WTC11 (cell line): ENCODE results near the gene PKDCC. TPM values are rescaled to one million over a fixed set of nuclear protein-coding genes. Genes with fewer than 3 reads are reported as not detected.

ENCODE experiments used
- AFF4 ChIP-seq: sonication (generic); formaldehyde crosslinking; IDR thresholded peaks from 2 replicates; pipeline ENCODE4 v1.8.1; 2023; ENCODE audit warnings: mild to moderate bottlenecking, missing genetic modification reagents, borderline replicate concordance
- ARID4B ChIP-seq: sonication (generic); formaldehyde crosslinking; IDR thresholded peaks from 2 replicates; pipeline ENCODE4 v1.8.0; 2023; ENCODE audit warnings: missing genetic modification reagents, mild to moderate bottlenecking, borderline replicate concordance
- ATF1 ChIP-seq: sonication (generic); formaldehyde crosslinking; IDR thresholded peaks from 2 replicates; pipeline ENCODE4 v1.8.1; 2023; ENCODE audit warnings: mild to moderate bottlenecking, moderate library complexity, missing genetic modification reagents
- CREB1 ChIP-seq: sonication (generic); formaldehyde crosslinking; IDR thresholded peaks from 2 replicates; pipeline ENCODE4 v1.8.0; 2023; ENCODE audit warnings: mild to moderate bottlenecking, missing genetic modification reagents
- HMGA2 ChIP-seq: fragments of 250-450 bp; sonication (Bioruptor Pico); IDR thresholded peaks from 2 replicates; pipeline ENCODE4 v1.4.0; 2021; ENCODE audit warnings: mild to moderate bottlenecking, moderate library complexity
- IRF2 ChIP-seq: sonication (generic); formaldehyde crosslinking; IDR thresholded peaks from 2 replicates; pipeline ENCODE4 v1.8.0; 2022; ENCODE audit warnings: low read depth, missing genetic modification reagents, borderline replicate concordance
- JAZF1 ChIP-seq: fragments of 250-450 bp; sonication (Bioruptor Pico); IDR thresholded peaks from 2 replicates; pipeline ENCODE4 v1.9.0; 2021; ENCODE audit warnings: moderate library complexity, mild to moderate bottlenecking, inconsistent platforms
- PRRX2 ChIP-seq: fragments of 250-450 bp; sonication (Bioruptor Pico); IDR thresholded peaks from 2 replicates; pipeline ENCODE4 v1.8.0; 2021; ENCODE audit warnings: mild to moderate bottlenecking
- STAT6 ChIP-seq: sonication (generic); formaldehyde crosslinking; conservative IDR thresholded peaks from 2 replicates; pipeline ENCODE4 v1.8.1; 2023; ENCODE audit warnings: mild to moderate bottlenecking, low read depth, missing genetic modification reagents, moderate library complexity
- TCF7 ChIP-seq: sonication (generic); formaldehyde crosslinking; IDR thresholded peaks from 2 replicates; pipeline ENCODE4 v1.8.0; 2022; ENCODE audit warnings: mild to moderate bottlenecking, low read depth, missing genetic modification reagents, moderate library complexity
- TP53 ChIP-seq: sonication (generic); formaldehyde crosslinking; IDR thresholded peaks from 2 replicates; pipeline ENCODE4 v1.8.1; 2023; ENCODE audit warnings: mild to moderate bottlenecking, missing genetic modification reagents
- ZNF121 ChIP-seq: sonication (generic); formaldehyde crosslinking; IDR thresholded peaks from 2 replicates; pipeline ENCODE4 v1.8.0; 2023; ENCODE audit warnings: missing genetic modification reagents
- total RNA-seq: library from RNA; stranded (reverse); gene quantifications from 3 replicates; pipeline ENCODE4 v1.2.3, GENCODE V29; 2021
- TF ChIP-seq, protein P1 (sequence below): sonication (generic); formaldehyde crosslinking; IDR thresholded peaks from 2 replicates; pipeline ENCODE4 v1.8.0; 2022; ENCODE audit warnings: missing genetic modification reagents
- TF ChIP-seq, protein P2 (sequence below): sonication (generic); formaldehyde crosslinking; IDR thresholded peaks from 2 replicates; pipeline ENCODE4 v1.8.1; 2023; ENCODE audit warnings: mild to moderate bottlenecking, missing genetic modification reagents

PKDCC gene
- total RNA-seq, 1 experiment from 2014 or later: 27.3 TPM

DNA sequence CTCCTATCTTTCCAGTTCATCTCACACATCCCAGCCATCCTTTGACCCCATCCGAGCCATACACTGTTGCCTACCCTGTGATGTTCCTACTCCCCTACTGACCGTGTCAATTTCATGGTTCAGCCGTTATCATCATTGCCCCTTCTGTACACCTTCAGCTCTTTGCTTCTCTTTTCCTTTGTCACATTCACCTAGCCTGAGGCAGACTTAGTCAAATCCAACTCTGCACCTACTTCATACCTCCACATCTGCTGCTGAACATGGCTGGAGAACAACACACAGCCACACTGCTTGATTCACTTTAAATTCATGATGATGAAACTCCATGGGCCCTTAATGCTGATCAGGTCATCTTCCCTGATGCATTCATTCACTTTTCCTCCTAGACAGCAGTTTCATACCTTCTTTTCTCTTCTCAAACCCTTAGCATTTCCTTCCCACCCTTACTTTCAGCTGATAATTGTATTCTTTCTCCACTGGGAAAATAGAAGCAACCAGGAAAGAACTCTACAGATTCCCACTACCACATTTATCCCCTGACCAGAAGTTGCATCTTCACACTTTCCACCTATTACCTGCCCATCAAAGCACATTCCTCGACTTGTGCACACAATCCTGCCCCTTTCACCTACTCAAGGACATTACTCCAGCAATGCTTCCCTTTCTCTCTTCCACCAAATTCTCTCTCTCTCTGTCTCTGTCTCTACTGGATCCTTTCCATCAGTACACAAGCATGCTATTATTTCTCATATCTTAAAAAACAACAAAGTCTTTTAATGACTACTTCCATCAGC lies 59.6 kb downstream of the PKDCC start (continued):
- TF ChIP-seq STAT6 (CRISPR knock-in tag): no peak
- no peak for TF ChIP-seq PRRX2 (CRISPR knock-in tag)
- TF ChIP-seq, protein P1, sequence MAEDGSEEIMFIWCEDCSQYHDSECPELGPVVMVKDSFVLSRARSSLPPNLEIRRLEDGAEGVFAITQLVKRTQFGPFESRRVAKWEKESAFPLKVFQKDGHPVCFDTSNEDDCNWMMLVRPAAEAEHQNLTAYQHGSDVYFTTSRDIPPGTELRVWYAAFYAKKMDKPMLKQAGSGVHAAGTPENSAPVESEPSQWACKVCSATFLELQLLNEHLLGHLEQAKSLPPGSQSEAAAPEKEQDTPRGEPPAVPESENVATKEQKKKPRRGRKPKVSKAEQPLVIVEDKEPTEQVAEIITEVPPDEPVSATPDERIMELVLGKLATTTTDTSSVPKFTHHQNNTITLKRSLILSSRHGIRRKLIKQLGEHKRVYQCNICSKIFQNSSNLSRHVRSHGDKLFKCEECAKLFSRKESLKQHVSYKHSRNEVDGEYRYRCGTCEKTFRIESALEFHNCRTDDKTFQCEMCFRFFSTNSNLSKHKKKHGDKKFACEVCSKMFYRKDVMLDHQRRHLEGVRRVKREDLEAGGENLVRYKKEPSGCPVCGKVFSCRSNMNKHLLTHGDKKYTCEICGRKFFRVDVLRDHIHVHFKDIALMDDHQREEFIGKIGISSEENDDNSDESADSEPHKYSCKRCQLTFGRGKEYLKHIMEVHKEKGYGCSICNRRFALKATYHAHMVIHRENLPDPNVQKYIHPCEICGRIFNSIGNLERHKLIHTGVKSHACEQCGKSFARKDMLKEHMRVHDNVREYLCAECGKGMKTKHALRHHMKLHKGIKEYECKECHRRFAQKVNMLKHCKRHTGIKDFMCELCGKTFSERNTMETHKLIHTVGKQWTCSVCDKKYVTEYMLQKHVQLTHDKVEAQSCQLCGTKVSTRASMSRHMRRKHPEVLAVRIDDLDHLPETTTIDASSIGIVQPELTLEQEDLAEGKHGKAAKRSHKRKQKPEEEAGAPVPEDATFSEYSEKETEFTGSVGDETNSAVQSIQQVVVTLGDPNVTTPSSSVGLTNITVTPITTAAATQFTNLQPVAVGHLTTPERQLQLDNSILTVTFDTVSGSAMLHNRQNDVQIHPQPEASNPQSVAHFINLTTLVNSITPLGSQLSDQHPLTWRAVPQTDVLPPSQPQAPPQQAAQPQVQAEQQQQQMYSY (CRISPR knock-in tag): no peak
- no peak for TF ChIP-seq JAZF1 (CRISPR knock-in tag)
- TF ChIP-seq ARID4B (CRISPR knock-in tag): no peak
- no peak for TF ChIP-seq ZNF121
- no peak for TF ChIP-seq IRF2 (CRISPR knock-in tag)
- TF ChIP-seq HMGA2 (CRISPR knock-in tag): no peak
- TF ChIP-seq CREB1 (CRISPR knock-in tag): no peak
- TF ChIP-seq, protein P2, sequence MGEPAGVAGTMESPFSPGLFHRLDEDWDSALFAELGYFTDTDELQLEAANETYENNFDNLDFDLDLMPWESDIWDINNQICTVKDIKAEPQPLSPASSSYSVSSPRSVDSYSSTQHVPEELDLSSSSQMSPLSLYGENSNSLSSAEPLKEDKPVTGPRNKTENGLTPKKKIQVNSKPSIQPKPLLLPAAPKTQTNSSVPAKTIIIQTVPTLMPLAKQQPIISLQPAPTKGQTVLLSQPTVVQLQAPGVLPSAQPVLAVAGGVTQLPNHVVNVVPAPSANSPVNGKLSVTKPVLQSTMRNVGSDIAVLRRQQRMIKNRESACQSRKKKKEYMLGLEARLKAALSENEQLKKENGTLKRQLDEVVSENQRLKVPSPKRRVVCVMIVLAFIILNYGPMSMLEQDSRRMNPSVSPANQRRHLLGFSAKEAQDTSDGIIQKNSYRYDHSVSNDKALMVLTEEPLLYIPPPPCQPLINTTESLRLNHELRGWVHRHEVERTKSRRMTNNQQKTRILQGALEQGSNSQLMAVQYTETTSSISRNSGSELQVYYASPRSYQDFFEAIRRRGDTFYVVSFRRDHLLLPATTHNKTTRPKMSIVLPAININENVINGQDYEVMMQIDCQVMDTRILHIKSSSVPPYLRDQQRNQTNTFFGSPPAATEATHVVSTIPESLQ (CRISPR knock-in tag): no peak
- TF ChIP-seq ATF1 (CRISPR knock-in tag): no peak
- TF ChIP-seq TCF7 (CRISPR knock-in tag): no peak
- no peak for TF ChIP-seq AFF4 (CRISPR knock-in tag)
- TF ChIP-seq TP53: no peak
